ENCODE measurements around the gene TBC1D17.

The TBC1D17 gene

GRCh38 chr19:49913720-49914119 is 36.2 kb downstream of the TBC1D17 start:
- TF ChIP-seq CTCF (conservative IDR thresholded peaks at IDR 0.05; ENCODE audit: low read depth, low read length), result no peak
- Histone ChIP-seq H2AFZ (ENCODE audit: low read depth) (no peak overlapping the region), H3K27ac (no peak overlapping the region), H3K27me3 (ENCODE audit: insufficient read depth, low read depth) (no peaks in the 10 kb centered on the region), H3K36me3 (ENCODE audit: insufficient read depth) (peaks cover 24% of the 10 kb centered on the region; the same call in 1 of the 2 replicates), H3K4me3 (IDR thresholded peaks at IDR 0.05; ENCODE audit: insufficient read depth, low read depth, low read length) (no peak overlapping the region), H3K9ac (no peak overlapping the region), H4K20me1 (ENCODE audit: insufficient read depth) (0 out of 2 replicates have a peak, but pooled peaks cover 3% of the 10 kb centered on the region), H3K79me2 (ENCODE audit: insufficient read depth, low read depth) (peaks cover 39% of the 10 kb centered on the region), H3K4me1 (ENCODE audit: low read depth, poor library complexity, severe bottlenecking) (peaks cover 42% of the 10 kb centered on the region), H3K4me2 (no peak overlapping the region; the same call in 1 of the 2 replicates)

GRCh38 chr19:49915271-49915670 is 37.8 kb downstream of the TBC1D17 start:
- Histone ChIP-seq H3K4me1 (ENCODE audit: low read depth, poor library complexity, severe bottlenecking) (peaks cover 50% of the 10 kb centered on the region), H3K27ac (no peak overlapping the region), H4K20me1 (ENCODE audit: insufficient read depth) (peaks cover 12% of the 10 kb centered on the region; the same call in 1 of the 2 replicates), H3K4me3 (IDR thresholded peaks at IDR 0.05; ENCODE audit: insufficient read depth, low read depth, low read length) (no peak overlapping the region), H3K9ac (no peak overlapping the region), H3K79me2 (ENCODE audit: insufficient read depth, low read depth) (peaks cover 53% of the 10 kb centered on the region), H3K36me3 (ENCODE audit: insufficient read depth) (peaks cover 24% of the 10 kb centered on the region; the same call in 1 of the 2 replicates), H2AFZ (ENCODE audit: low read depth) (no peak overlapping the region), H3K27me3 (ENCODE audit: insufficient read depth, low read depth) (no peaks in the 10 kb centered on the region), H3K4me2 (no peak overlapping the region)
- TF ChIP-seq CTCF (conservative IDR thresholded peaks at IDR 0.05; ENCODE audit: low read depth, low read length), result peak; percentile 41; the same call in 1 of the 2 replicates

DNA sequence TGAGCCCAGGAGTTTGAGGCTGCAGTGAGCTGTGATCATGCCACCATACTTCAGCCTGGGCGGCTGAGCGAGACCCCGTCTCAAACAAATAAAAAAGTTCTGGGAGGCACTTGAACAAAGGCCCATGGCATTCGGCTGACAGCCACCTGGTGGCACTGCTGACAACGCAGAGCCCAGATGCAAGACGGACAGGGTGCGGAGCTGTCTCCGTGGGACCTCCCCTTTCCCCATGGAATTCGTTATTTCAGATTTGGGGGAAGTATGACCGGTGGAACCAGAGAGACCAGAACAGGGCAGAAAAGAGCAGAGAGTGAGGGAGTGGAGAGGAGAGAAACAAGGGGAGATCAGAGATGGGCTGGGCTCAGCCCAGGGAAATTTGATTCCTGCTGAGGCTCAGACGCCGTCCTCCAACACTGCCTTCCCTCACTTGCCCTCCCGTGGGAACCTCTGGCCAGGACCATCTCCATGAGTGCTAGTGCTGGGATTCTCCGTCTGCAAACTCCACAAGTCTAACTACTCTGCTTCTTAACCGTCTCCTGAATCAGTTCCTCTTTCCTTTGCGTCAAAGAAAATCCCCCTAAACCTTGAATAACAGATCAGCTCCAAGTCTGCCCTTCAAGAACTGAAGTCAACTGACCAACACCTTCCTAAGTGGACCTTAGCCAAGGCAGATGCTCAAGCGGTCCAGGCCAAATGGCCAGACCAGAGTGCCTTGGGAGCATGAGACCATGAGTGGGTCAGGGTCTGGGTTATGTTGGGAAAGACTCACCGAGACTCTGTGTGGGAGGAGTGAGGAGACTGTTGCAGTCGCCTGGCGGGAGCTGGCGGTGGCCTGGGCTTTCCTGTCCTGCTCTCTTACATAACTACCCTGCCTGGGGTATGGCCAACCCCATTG is 39.6 kb downstream of the TBC1D17 start:
- no peaks in the 10 kb centered on the region for H3K27me3 ChIP-seq (ENCODE audit: insufficient read depth, low read depth)
- H3K36me3 ChIP-seq (ENCODE audit: insufficient read depth), result peaks cover 24% of the 10 kb centered on the region; the same call in 1 of the 2 replicates
- H2AFZ ChIP-seq (ENCODE audit: low read depth), result no peak overlapping the region
- H3K4me2 ChIP-seq, result no peak overlapping the region
- peaks cover 14% of the 10 kb centered on the region; the same call in 1 of the 2 replicates for H4K20me1 ChIP-seq (ENCODE audit: insufficient read depth)
- no peak overlapping the region for H3K9ac ChIP-seq
- no peak overlapping the region for H3K4me3 ChIP-seq (IDR thresholded peaks at IDR 0.05; ENCODE audit: insufficient read depth, low read depth, low read length)
- H3K79me2 ChIP-seq (ENCODE audit: insufficient read depth, low read depth), result peaks cover 71% of the 10 kb centered on the region
- no peak for TF ChIP-seq CTCF (conservative IDR thresholded peaks at IDR 0.05; ENCODE audit: low read depth, low read length)
- H3K4me1 ChIP-seq (ENCODE audit: low read depth, poor library complexity, severe bottlenecking), result peaks cover 49% of the 10 kb centered on the region
- H3K27ac ChIP-seq, result no peak overlapping the region

DNA sequence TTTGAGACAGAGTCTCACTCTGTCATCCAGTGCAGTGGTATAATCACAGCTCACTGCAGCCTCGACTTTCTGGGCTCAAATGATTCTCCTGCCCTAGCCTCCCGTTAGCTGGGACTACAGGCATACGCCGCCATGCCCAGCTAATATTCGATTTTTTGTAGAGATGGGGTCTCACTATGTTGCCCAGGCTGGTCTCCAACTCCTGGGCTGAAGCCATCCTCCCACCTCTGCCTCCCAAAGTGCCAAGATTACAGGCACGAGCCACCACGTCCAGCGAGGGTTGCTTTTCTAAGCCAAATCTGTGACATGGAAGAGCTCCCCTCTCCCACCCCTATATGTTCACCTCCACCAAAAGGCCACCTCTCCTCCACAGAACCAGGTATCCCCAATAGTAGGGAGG is 40.6 kb downstream of the TBC1D17 start:
- H3K79me2 ChIP-seq (ENCODE audit: insufficient read depth, low read depth), result peaks cover 81% of the 10 kb centered on the region
- peaks cover 49% of the 10 kb centered on the region for H3K4me1 ChIP-seq (ENCODE audit: low read depth, poor library complexity, severe bottlenecking)
- H4K20me1 ChIP-seq (ENCODE audit: insufficient read depth), result peaks cover 14% of the 10 kb centered on the region; the same call in 1 of the 2 replicates
- TF ChIP-seq CTCF (conservative IDR thresholded peaks at IDR 0.05; ENCODE audit: low read depth, low read length), result no peak
- no peak overlapping the region for H3K9ac ChIP-seq
- no peak overlapping the region for H3K27ac ChIP-seq
- H2AFZ ChIP-seq (ENCODE audit: low read depth), result no peak overlapping the region
- peaks cover 27% of the 10 kb centered on the region; the same call in 1 of the 2 replicates for H3K36me3 ChIP-seq (ENCODE audit: insufficient read depth)
- no peaks in the 10 kb centered on the region for H3K27me3 ChIP-seq (ENCODE audit: insufficient read depth, low read depth)
- no peak overlapping the region for H3K4me3 ChIP-seq (IDR thresholded peaks at IDR 0.05; ENCODE audit: insufficient read depth, low read depth, low read length)
- no peak overlapping the region for H3K4me2 ChIP-seq
